Keratinocyte (primary cell): ENCODE data around the gene UBR2.

Experiments used
- EZH2 ChIP-seq: IDR thresholded peaks from one replicate; pipeline ENCODE4 v1.6.1; 2012; ENCODE audit warnings: inconsistent platforms, mild to moderate bottlenecking, low read length, moderate library complexity
- TF ChIP-seq, protein P1 (sequence below), 3 experiments: IDR thresholded peaks in 1 of 3; conservative IDR thresholded peaks in 1 of 3; optimal IDR thresholded peaks in 1 of 3; 2 replicates in 2 of 3; 3 replicates in 1 of 3; pipeline versions ENCODE3 to v1.5.1; 2011; ENCODE audit warnings: low read length in 3 of 3, mild to moderate bottlenecking in 3 of 3, moderate library complexity in 2 of 3, control low read depth in 1 of 3, inconsistent platforms in 1 of 3; ENCODE audit not compliant: insufficient read depth in 2 of 3; ENCODE audit errors: extremely low read depth in 1 of 3

- TF ChIP-seq, protein P1, sequence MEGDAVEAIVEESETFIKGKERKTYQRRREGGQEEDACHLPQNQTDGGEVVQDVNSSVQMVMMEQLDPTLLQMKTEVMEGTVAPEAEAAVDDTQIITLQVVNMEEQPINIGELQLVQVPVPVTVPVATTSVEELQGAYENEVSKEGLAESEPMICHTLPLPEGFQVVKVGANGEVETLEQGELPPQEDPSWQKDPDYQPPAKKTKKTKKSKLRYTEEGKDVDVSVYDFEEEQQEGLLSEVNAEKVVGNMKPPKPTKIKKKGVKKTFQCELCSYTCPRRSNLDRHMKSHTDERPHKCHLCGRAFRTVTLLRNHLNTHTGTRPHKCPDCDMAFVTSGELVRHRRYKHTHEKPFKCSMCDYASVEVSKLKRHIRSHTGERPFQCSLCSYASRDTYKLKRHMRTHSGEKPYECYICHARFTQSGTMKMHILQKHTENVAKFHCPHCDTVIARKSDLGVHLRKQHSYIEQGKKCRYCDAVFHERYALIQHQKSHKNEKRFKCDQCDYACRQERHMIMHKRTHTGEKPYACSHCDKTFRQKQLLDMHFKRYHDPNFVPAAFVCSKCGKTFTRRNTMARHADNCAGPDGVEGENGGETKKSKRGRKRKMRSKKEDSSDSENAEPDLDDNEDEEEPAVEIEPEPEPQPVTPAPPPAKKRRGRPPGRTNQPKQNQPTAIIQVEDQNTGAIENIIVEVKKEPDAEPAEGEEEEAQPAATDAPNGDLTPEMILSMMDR (optimal IDR thresholded peaks at IDR 0.05 in 1 of 3, IDR thresholded peaks at IDR 0.05 in 1 of 3, conservative IDR thresholded peaks at IDR 0.05 in 1 of 3; ENCODE audit: extremely low read depth in 1 of 3, insufficient read depth in 2 of 3, low read length in 3 of 3): no peak
- no peak for TF ChIP-seq EZH2
These were observed 63.2 kb downstream of the UBR2 start for GRCh38 chr6:42627044-42627443.
